ACHN (cell line): Measurements from ENCODE around the gene ATP13A1.
"Not testable (repeated sequence)": the region's sequence is repeated elsewhere in the genome, so short reads cannot be mapped to it uniquely, and the experiment has no call there.

Experiments used
- DNase-seq: peaks from one replicate; pipeline ENCODE4 v3.0.0-alpha.2; 2015
- in situ Hi-C: cut with HindIII; loops from 2 replicates; pipeline ENCODE4 v1.10.0; 2017; ENCODE audit warnings: low sequenced_read_pairs, low pct_ligation_motif_present, low pct_unique_long_range_greater_than_20kb

ATP13A1 gene

GRCh38 chr19:19628501-19629134 is 34.9 kb downstream of the ATP13A1 start:
- peak; percentile 60 for DNase-seq
- in situ Hi-C loops = no loop called here

GRCh38 chr19:19627621-19628500 is 35.6 kb downstream of the ATP13A1 start, which contains the start of gene LPAR2:
Gene LPAR2, minus strand, starts transcription at chr19:19628220. Its CDS starts 945 bp downstream, at chr19:19627275.
- peak; percentile 32 for DNase-seq
- in situ Hi-C loops = no loop called here

- in situ Hi-C loops = no loop called here
Observed at GRCh38 chr19:19626516-19627472, 36.7 kb downstream of the ATP13A1 start.

GRCh38 chr19:19624032-19624570 is 39.4 kb downstream of the ATP13A1 start:
- no peak for DNase-seq
- in situ Hi-C loops = no loop called here

More at GRCh38 chr19:19626516-19627472, 36.7 kb downstream of the ATP13A1 start:
- DNase-seq = no peak

- in situ Hi-C loops = no loop called here
- DNase-seq = no peak
Observed at GRCh38 chr19:19623383-19623782, 40.1 kb downstream of the ATP13A1 start.

GRCh38 chr19:19619849-19620210 is 43.6 kb downstream of the ATP13A1 start:
- in situ Hi-C loops = no loop called here

GRCh38 chr19:19619181-19619848 is 44.2 kb downstream of the ATP13A1 start:
- no peak for DNase-seq
- in situ Hi-C loops = no loop called here

More at GRCh38 chr19:19619849-19620210, 43.6 kb downstream of the ATP13A1 start:
- DNase-seq = no peak

- DNase-seq = peak; percentile 84
- in situ Hi-C loops = no loop called here
Observed at GRCh38 chr19:19618219-19619051, 45.0 kb downstream of the ATP13A1 start, which contains the start of gene PBX4. Gene PBX4, minus strand, starts transcription at chr19:19618687. Its CDS starts 58 bp downstream, at chr19:19618629.

- DNase-seq = peak; percentile 23
- in situ Hi-C loops = no loop called here
Observed at GRCh38 chr19:19615086-19615485, 48.4 kb downstream of the ATP13A1 start.

GRCh38 chr19:19613506-19613905 is 50.0 kb downstream of the ATP13A1 start:
- in situ Hi-C loops = no loop called here

GRCh38 chr19:19610376-19611202 is 52.9 kb downstream of the ATP13A1 start:
- in situ Hi-C loops = no loop called here
- DNase-seq = no peak

More at GRCh38 chr19:19613506-19613905, 50.0 kb downstream of the ATP13A1 start:
- no peak for DNase-seq

- in situ Hi-C loops, DNase-seq: not testable (repeated sequence)
Observed at GRCh38 chr19:19606686-19607085, 56.8 kb downstream of the ATP13A1 start.

- in situ Hi-C loops = no loop called here
- DNase-seq = no peak
Observed at GRCh38 chr19:19606021-19606420, 57.5 kb downstream of the ATP13A1 start.

GRCh38 chr19:19602713-19603324 is 60.7 kb downstream of the ATP13A1 start:
- no peak for DNase-seq
- in situ Hi-C loops = no loop called here

GRCh38 chr19:19602136-19602712 is 61.3 kb downstream of the ATP13A1 start:
- in situ Hi-C loops = no loop called here
- DNase-seq = no peak
